GM19438 (cell line): ENCODE measurements around the gene THSD7A.

ENCODE experiments used
- ATAC-seq: cut with Tn5 transposase; IDR thresholded peaks from one replicate; pipeline ENCODE4 v1.9.1; 2021; ENCODE audit warnings: low read depth; ENCODE audit not compliant: unreplicated experiment

THSD7A gene

GRCh38 chr7:11818281-11818680 is 13.7 kb downstream of the THSD7A start:
- ATAC-seq, result no peak

- no peak for ATAC-seq
Measured at GRCh38 chr7:11817111-11817740, 14.8 kb downstream of the THSD7A start.

GRCh38 chr7:11811709-11812108 is 20.3 kb downstream of the THSD7A start:
- no peak for ATAC-seq

DNA sequence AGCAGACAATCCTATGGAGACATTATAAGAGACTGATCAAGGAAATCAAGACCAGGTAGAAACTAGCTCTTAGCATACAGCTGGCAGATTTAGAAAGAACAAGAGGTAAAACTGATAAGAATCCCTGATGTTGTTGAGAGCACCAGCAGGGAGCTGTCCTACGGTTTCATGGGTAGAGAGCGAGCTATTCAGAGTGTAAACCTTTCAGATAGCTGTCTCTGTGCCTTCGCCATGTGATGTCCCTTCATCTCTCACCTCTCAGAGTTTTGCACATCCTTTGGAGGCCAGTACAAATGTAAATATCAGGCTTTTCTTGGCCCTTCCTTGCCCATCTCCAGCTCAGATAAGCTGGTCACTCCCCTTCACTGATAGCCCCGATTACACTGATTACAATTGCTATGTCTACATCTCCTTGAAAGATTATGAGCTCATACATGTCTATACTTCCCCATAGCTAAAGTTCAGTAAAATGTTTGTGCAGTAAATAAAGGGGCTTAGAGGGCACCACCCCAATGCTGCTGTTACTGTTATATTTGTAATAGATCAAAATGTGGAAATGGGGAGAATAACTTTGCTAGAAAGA is 21.9 kb downstream of the THSD7A start:
- ATAC-seq, result no peak

- no peak for ATAC-seq
Measured at GRCh38 chr7:11807000-11807399, 25.0 kb downstream of the THSD7A start.

- no peak for ATAC-seq
Measured at GRCh38 chr7:11804621-11805020, 27.4 kb downstream of the THSD7A start.

DNA sequence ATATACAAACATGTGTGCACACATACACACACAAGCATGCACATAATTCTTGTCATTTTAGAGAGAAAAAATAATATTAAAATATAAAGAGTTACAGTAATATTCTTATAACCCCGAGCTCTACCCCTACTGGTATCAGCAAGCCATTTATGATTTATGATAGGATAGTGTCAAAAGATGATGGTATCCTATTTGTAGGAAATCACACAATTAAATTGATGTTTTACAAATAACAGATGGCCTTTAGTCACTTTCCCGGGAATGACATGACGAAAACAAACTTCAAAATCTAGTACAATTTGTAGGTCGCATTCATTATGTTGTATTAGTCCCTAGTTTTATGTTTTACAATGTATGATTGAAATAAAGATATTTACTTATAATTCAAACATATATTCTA is 36.8 kb downstream of the THSD7A start:
- ATAC-seq, result no peak

DNA sequence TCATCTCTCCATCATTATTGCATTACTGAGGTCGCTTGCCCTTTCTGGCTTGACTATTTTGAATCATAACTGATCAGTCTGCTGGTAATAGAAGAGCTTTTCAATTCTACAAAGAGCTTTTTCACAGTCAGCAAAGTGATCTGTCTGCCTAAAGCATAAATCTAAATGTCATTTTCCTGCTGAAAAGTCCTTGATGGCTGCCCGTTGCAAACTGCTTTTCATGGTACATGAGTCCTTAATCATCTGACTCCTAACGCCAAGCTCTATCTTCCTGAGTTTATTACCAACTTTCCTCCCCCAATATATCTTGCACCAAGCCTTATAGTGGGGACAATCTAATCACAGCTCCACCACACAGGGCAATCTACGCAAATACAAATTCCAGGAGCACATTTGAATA is 39.8 kb downstream of the THSD7A start:
- no peak for ATAC-seq

GRCh38 chr7:11788568-11788967 is 43.4 kb downstream of the THSD7A start:
- ATAC-seq, result no peak

- ATAC-seq, result no peak
Measured at GRCh38 chr7:11787534-11787933, 44.5 kb downstream of the THSD7A start.

DNA sequence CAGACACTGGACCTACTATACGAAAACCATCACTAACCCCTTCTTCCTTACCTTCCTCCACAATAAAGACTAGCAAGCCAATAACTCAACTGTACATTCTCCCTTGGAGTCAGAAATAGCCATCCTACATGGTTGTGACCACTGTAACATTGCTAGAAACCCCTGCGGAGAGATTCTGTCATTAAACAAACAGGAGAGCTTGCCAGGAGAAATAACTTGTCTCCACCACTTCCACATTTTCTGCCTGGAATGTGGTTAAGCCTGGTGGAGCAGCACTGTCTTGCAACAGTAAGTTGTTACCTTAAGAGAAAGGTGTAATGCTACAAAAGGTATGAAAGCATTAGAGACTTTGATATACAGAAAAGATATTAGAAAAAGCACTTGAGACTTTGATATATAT is 45.8 kb downstream of the THSD7A start:
- no peak for ATAC-seq

DNA sequence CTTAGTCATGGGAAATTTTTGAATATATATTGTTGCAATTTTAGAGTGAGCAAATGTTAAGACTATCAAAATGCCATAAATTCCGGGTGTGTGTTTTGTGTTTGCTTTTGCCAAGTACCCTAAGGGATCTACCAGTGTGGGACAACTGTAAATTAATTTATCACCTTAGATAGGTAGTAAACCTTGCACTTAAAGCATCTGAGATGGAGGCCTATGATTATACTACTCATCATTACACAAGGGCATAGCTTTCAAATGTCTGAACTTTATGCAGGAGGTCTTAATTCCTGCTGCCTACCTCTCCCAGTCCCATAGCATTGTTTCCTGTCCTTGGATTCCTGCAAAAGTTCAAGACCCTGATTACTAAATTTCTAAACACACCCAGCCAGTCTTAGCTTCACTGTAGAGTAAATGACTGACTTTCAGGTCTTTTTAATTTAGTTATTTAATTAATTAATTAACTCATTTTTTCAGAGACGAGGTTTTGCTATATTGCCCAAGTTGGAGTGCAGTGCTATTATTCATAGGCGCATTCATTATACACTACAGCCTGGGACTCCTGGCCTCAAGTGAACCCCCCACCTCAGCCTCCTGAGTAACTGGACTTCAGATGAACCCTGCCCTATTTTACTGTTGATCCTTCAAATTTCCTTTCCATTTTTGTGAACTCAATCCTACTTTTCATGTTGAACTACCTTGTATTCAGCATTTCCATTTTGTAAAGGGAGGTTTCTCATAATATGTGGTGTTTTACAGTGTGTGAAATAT is 47.0 kb downstream of the THSD7A start:
- ATAC-seq, result no peak

DNA sequence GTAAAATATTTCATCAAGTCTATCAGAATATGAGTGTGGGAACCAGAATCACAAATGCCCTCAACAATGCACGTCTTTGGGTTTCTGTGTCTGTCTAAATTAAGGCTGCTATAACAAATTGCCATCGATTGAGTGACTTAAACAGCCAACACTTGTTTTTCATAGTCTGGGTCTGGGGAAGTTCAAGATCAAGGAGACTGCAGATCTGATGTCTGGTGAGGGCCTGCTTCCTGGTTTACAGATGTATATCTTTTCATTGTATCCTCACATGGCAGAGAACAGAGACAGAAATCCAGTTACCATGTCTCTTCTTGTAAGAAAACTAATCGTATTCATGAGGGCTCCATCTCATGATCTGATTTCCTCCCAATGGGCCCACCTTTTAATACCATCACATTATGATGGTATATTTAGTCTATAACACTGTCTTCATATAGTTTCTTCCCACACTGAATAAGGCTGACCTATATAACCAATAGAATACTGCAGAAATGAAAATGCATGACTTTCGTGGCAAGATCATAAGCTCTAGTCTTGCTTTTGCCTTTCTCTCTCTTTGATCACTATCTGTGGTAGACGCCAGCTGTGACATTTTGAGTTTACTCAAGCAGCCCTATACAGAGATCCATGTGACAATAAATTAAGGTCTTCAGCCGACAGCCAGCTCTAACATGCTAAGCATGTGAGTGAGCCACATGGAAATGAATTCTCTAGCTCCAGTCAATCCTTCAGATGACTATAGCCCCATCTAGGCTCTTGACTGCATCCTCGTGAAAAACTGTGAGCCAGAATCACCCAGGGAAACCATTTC is 51.9 kb downstream of the THSD7A start:
- ATAC-seq, result no peak

- ATAC-seq, result no peak
Measured at GRCh38 chr7:11776039-11776438, 56.0 kb downstream of the THSD7A start.

- ATAC-seq, result no peak
Measured at GRCh38 chr7:11775401-11775800, 56.6 kb downstream of the THSD7A start.

DNA sequence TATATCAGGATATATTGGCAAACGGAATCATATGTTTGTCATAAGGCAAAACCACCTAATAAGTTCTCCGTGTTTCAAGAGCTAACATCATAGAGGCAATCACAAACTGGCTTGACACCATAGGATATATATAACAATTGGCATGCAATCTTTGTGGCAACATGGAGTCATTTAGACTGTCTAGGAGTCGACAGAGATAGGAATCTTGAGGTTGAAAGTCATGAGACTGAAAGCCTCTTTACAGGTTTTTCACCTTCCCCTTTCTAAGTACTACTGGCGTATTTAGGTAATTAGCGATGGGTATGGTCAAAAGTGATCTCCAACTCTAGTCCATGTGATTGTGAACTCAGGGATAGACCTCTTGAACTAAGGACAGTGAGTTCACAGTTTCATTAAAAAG is 63.7 kb downstream of the THSD7A start:
- no peak for ATAC-seq

- ATAC-seq, result no peak
Measured at GRCh38 chr7:11767148-11767547, 64.8 kb downstream of the THSD7A start.

DNA sequence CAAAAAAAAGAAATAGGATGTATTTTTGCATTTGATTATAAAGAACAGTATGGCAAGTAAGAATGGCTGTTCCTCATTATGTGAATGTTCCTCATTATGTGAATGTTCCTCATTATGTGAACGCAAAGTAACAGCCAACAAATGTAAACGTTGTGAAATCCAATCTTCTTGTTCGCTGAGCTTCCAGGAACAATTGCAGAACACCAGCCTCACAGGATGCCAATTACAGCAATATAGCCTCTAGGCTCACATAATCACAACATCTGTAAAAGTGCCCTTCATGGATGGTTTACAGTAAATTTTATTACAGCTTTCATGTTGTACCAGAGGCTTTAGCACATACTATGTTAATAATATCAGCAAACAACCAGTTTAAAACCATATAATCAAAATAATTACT is 71.6 kb downstream of the THSD7A start:
- no peak for ATAC-seq

- ATAC-seq, result no peak
Measured at GRCh38 chr7:11758627-11759111, 73.3 kb downstream of the THSD7A start.

DNA sequence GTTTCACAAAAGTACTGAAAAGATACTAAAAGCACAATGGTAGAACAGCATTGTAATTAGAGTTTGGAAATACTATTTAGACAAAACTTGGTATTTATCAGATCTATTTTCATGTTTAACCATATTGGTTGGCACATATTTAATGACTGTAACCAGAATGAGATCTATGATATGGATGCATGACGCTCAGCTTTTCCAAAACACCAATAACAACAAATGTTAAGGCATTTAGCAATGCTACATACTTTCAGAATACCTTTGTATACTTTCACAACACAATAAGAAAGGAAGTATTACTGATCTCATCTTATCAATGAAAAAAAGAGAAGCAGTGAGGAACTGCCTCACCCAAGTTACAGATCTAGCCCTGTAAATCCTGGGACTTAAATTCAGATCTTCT is 74.8 kb downstream of the THSD7A start:
- no peak for ATAC-seq

GRCh38 chr7:11754933-11755332 is 77.1 kb downstream of the THSD7A start:
- no peak for ATAC-seq
